Activated CD4-positive, alpha-beta T cell treated with anti-CD3 and anti-CD28 coated beads for 1 hour (primary cell): ENCODE data around the gene SYNE3.

ENCODE experiments used
- DNase-seq: peaks from one replicate; pipeline ENCODE4 v3.0.0-alpha.2; 2020

The SYNE3 gene

GRCh38 chr14:95516554-95517181 is at the start of gene SYNE3:
TSS of gene SYNE3 (minus strand) at chr14:95516650. CDS start at chr14:95475821, 40,829 bp downstream.
- no peak for DNase-seq

GRCh38 chr14:95564060-95564459 is 47.6 kb upstream of the SYNE3 start:
- no peak for DNase-seq

- no peak for DNase-seq
These were observed 46.6 kb upstream of the SYNE3 start for GRCh38 chr14:95562892-95563685.

GRCh38 chr14:95561001-95561412 is 44.6 kb upstream of the SYNE3 start:
- DNase-seq = peak; percentile 77

- DNase-seq = no peak
These were observed 42.8 kb upstream of the SYNE3 start for GRCh38 chr14:95559203-95559602.

- DNase-seq = no peak
These were observed 41.4 kb upstream of the SYNE3 start for GRCh38 chr14:95557832-95558231.

- DNase-seq = no peak
These were observed 40.8 kb upstream of the SYNE3 start for GRCh38 chr14:95557291-95557690.

- DNase-seq = no peak
These were observed 38.6 kb upstream of the SYNE3 start for GRCh38 chr14:95555053-95555452.

- DNase-seq = no peak
These were observed 36.7 kb upstream of the SYNE3 start for GRCh38 chr14:95553141-95553540.

GRCh38 chr14:95551435-95551834 is 35.0 kb upstream of the SYNE3 start:
- DNase-seq = no peak

- no peak for DNase-seq
These were observed 33.5 kb upstream of the SYNE3 start for GRCh38 chr14:95549656-95550585.

GRCh38 chr14:95548328-95548929 is 32.0 kb upstream of the SYNE3 start:
- no peak for DNase-seq

GRCh38 chr14:95547626-95548327 is 31.3 kb upstream of the SYNE3 start:
- no peak for DNase-seq

- no peak for DNase-seq
These were observed 30.8 kb upstream of the SYNE3 start for GRCh38 chr14:95547272-95547625.

GRCh38 chr14:95545515-95546168 is 29.2 kb upstream of the SYNE3 start:
- DNase-seq = no peak

- DNase-seq = no peak
These were observed 28.1 kb upstream of the SYNE3 start for GRCh38 chr14:95544588-95544987.

GRCh38 chr14:95543021-95543420 is 26.6 kb upstream of the SYNE3 start:
- no peak for DNase-seq

GRCh38 chr14:95541932-95542930 is 25.8 kb upstream of the SYNE3 start:
- DNase-seq = no peak

GRCh38 chr14:95541346-95541745 is 24.9 kb upstream of the SYNE3 start:
- DNase-seq = no peak

- DNase-seq = no peak
These were observed 23.9 kb upstream of the SYNE3 start for GRCh38 chr14:95540236-95540855.
